HG03064 (cell line): Measurements from ENCODE around the gene RAPGEF6.
"Not testable (repeated sequence)": the region's sequence is repeated elsewhere in the genome, so short reads cannot be mapped to it uniquely, and the experiment has no call there.

Experiments
- ATAC-seq: cut with Tn5 transposase; IDR thresholded peaks from one replicate; pipeline ENCODE4 v1.9.1; 2021; ENCODE audit warnings: low read depth; ENCODE audit not compliant: unreplicated experiment

RAPGEF6 gene

DNA sequence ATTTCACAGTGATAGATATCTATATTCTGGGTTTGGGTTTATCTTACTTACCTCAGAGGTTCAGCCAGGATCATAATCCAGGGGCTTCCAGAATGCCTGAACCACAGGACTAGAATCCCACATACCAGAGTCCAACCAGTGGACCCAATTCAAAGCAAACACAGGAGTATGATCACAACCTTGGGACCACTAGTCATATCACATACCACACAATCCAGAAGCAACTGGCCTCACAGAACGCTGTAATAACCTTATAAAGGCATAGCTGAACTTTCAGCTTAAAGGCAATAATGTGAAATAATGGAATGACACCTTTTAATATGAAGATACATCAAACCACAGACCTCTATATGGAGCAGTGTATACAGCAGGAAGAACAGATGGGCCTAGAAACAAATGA, 25.3 kb downstream of the RAPGEF6 start:
- ATAC-seq: no peak

DNA sequence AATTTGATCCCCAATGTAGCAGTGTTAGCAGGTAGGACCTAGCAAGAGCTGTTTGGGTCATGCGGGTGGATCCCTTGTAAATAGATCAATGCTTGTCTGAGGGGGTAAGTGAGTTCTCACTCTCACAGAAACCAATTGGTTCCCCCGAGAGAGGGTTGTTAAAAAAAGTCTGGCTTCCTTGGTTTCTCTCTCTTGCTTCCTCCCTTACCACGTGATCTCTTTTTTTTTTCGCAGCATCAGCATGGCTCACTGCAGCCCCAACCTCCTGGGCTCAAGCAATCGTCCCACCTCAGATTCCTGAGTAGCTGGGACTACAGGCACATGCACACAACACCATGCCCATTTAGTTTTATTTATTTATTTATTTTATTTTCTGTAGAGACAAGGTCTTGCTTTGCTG, 26.4 kb downstream of the RAPGEF6 start:
- ATAC-seq: no peak

DNA sequence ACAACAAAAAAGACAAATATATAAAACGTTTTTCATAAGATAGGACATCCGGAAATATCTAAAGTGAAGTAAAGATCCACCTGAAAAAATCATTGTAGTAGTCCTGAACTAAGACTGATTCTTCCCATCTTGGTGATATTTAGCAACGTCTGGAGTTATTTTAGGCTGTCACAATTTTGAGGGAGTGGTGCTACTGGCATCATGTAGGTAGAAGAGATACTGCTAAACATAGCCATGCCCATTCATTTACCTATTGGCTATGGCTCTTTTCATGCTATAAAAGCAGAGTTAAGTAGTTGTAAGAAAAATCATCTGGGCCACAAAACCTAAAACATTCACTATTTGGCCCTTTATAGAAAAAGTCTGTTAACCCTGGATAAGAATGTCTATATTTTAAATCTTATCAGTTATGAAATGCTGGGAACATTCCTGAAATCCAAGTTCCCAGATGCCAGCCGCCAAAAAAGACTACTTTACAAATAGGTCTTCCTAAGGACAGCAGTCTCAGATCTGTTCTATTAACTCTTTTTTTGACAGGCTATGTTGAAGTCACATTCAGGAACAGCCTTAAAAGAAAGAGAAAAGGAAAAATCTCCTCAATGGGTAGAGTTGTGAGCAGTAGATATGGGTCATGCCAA, 27.0 kb downstream of the RAPGEF6 start:
- no peak for ATAC-seq

DNA sequence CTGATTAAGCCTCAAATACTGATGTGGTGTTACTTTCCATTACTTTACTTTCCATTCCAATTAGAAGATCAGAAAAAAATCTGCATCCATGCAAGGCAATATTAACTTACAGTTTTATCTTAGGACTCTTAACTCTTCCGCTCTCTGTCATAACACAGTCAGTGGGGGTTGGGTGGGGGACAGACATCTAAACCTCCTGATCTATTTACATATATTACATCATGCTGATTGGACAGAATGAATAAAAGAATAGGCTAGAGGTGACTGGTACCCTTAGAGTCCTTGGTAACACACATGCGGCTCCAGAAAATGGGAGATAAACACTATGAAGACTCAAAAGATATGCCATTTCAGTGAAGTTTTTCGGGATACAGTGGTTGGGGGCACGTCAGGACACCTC, 27.6 kb downstream of the RAPGEF6 start:
- ATAC-seq: no peak

DNA sequence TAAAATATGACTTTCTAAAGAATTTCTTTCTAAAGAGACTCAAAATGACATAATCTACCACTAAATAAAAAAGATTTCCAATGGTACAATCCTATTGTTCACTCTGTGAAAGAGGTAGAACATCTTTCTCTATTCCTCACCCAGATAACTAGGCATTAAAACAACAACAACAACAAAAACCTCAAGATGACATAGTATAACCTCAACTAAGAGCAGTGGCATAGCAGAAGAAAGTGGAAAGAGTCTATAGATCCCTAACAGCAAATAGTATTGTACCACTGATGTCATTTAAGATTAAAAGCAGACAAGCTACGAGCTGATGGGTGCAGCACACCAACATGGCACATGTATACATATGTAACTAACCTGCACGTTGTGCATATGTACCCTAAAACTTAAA, 29.9 kb downstream of the RAPGEF6 start:
- no peak for ATAC-seq

DNA sequence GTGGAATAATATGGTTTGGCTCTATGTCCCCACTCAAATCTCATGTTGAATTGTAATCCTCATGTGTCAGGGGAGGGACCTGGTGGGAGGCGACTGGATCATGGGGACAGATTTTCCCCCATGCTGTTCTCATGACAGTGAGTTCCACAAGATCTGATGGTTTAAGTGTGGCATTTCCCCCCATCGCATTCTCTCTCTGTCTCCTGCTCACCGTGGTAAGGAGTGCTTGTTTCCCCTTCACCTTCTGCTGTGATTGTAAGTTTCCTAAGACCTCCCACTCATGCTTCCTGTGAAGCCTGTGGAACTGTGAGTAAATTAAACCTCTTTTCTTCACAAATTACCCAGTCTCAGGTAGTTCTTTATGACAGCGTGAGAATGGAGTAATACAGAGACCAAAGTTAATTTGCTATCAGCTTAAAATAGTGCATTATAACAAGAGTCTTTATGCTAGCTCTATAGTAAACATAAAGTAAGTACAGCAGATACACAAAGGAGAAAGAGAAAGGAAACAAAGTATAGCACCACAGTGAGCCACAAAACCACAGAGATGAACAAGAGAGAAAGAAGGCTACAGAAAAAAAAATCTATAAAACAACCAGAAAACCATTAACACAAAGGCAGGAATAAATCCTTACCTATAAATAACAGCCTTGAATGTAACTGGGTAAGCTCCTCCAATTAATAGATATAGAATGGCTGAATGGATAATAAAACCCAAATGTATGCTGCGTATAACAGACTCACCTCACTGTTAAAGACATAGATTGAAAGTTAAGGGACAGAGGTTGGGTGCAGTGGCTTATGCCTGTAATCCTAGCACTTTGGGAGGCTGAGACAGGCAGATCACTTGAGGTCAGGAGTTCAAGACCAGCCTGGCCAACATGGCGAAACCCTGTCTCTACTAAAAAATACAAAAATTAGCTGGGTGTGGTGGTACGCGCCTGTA, 39.7 kb downstream of the RAPGEF6 start:
- peak; percentile 83 for ATAC-seq

DNA sequence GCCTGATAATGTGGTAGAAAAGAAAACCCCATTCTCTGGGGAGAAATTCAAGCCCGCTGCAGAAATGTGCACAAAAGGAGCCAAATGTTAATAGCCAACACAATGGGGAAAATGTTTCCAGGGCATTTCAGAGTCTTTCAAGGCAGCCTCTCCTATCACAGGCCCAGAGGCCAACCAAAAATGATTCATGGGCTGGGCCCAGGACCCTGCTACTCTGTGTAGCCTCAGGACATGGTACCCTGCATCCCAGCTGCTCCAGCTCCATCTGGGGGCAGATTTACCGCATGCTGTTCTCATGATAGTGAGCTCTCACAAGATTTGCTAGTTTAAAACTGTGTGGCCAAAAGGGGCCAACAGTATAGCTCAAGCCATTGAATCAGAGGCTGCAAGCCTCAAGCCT, 41.1 kb downstream of the RAPGEF6 start:
- no peak for ATAC-seq

DNA sequence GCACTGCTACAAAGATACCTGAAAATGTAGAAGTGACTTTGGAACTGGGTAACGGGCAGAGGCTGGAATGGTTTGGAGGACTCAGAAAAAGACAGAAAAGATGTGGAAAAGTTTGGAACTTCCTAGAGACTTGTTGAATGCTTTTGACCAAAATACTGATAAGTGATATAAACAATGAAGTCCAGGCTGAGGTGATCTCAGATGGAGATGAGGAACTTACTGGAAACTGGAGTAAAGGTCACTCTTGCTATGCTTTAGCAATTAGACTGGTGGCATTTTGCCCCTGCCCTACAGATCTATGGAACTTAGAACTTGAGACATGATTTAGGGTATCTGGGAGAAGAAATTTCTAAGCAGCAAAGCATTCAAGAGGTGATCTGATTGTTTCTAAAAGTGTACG, 41.6 kb downstream of the RAPGEF6 start:
- ATAC-seq: not testable (repeated sequence)

DNA sequence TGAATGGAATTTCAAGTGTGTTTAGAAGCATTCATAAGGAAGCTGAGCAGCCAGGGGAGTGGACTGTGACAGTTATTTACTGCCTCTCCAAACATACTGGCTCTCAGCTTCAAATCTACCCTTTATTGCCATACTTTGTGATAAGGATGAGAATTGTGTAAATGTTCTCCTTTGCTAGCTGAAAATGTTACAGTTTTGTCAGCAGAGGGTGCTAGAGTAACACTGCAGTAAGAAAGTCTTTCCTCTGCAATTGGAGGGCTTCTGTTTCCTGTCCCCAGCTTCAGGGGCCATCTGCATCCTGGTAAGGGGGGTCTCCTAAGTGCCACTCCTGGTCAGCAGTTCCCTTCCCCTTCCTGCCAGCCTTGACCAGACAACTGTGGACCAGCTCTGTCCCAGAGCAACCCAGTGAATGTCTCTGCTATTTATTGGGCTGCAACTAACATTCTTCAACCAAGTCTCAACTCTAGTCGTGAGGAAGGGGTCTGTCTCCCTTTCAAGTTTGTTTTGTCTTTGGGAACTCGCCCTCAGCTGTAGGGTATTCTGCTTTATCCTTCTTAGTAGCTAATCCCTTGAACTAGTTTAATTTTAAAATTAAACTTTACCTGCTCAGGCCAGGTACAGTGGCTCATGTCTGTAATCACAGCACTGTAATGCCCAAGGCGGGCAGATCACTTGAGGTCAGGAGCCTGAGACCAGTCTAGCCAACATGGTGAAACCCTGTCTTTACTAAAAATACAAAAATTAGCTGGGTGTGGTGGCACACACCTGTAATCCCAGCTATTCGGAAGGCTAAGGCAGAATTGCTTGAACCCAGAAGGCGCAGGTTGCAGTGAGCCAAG, 45.3 kb downstream of the RAPGEF6 start:
- ATAC-seq: no peak

DNA sequence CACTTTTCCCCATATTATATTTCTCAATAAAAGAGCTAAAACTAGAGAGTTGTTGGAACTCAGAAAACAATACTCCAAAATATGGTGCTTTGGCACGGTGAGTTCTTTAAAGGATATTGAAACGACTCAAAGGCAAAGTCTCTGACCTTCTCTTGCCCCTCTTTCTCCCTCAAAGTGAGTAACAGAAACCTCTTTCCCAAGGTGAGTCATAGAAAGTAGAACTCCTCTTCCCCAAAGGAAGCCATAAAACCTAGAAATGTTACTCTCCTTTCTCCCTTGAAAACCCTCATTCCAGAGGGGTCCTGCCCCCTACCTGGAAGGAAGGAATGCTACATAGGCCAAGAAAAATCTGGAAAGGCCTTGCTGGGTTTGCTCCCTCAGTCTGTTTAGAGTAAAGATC, 47.5 kb downstream of the RAPGEF6 start:
- ATAC-seq: no peak

DNA sequence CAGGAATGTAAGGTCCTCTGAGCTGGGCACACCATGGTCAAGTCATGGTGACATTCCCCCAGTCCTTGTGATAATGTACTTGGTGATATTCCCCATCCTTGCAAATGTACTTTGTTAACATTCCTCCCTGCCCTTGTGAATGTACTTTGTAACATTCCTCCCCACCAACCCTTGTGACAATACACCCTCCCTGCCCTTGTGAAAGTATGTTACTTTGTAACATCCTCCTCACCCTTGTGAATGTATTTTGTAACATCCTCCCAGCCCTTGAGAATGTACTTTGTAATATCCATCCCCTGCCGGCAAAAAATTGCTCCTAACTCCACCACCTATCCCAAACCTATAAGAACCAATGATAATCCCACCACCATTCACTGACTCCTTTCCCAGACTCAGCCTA, 53.3 kb downstream of the RAPGEF6 start:
- ATAC-seq: no peak

DNA sequence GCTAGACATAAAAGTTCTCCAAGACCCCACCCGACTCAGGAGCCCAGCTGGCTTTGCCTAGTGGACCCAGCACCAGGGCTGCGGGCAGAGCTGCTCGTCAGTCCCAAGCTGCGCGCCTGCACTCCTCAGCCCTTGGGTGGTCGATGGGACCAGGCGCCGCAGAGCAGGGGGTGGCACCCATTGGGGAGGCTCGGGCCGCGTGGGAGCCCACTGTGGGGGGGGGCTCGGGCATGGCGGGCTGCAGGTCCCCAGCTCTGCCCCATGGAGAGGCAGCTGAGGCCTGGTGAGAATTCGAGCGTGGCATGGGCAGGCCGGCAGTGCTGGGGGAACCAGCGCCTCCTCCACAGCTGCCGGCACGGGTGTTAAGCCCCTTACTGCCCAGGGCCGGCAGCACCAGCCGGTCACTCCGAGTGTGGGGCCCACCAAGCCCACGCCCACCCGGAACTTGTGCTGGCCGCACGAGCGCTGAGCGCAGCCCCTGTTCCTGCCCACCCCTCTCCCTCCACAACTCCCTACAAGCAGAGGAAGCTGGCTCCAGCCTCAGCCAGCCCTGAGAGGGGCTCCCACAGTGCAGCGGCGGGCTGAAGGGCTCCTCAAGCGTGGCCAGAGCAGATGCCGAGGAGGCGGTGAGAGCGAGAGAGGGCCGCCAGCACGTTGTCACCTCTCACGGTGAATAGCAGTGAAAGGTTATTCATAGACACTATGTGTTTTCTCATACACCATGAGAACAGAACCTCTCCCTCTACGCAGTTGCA, 54.9 kb downstream of the RAPGEF6 start:
- ATAC-seq: no peak

DNA sequence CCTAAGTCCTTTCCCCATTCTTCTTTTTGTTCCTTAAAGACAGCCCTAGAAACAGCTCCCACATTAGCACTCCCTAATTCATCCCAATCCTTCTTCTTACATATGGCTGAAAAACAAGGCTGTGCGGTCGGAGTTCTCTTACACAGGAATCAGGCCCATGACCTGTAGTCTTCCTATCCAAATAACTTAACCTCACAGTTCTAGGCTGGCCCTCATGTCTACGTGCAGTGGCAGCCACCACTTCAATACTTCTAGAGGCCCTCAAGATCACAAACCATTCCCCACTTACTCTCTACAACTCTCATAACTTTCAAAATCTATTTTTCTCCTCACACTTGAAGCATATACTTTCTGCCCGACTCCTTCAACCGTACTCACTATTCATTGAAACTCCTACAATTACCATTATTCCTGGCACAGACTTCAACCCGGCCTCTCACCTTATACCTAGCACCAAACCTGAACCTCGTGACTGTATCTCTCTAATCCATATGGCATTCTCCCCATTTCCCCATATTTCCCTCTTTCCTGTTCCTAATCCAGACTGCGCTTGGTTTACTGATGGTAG, 59.3 kb downstream of the RAPGEF6 start:
- no peak for ATAC-seq

DNA sequence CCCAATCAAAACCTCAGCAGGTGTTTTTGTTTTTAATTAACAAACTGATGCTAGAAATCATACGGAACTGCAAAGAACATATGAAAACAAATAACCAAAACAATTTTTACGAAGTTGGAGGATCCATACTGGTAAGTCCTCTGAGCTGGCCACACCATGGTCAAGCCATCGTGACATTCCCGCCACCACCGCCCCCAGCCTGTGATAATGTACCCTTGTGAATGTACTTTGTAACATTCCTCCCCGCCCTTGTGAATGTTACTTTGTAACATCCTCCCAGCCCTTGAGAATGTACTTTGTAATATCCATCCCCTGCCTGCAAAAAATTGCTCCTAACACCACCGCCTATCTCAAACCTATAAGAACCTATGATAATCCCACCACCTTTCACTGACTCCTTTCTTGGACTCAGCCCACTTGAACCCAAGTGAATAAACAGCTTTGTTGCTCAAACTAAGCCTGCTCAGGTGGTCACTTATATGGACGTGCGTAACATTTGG, 63.3 kb downstream of the RAPGEF6 start:
- ATAC-seq: no peak

DNA sequence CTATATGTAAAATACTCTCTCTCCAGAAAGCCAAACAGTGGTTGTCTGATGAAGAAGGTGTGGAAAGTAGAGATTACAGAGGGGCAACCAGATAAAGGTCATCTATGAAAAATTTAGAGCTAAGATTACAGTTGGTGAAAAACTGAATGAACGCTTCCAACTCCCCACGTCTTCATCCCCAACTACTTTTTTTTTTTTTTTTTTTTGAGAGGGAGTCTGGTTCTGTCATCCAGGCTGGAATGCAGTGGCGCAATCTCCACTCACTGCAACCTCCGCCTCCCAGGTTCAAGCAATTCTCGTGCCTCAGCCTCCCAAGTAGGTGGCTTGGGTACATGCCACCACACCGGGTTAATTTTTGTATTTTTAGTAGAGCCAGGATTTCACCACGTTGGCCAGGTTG, 64.3 kb downstream of the RAPGEF6 start:
- no peak for ATAC-seq

DNA sequence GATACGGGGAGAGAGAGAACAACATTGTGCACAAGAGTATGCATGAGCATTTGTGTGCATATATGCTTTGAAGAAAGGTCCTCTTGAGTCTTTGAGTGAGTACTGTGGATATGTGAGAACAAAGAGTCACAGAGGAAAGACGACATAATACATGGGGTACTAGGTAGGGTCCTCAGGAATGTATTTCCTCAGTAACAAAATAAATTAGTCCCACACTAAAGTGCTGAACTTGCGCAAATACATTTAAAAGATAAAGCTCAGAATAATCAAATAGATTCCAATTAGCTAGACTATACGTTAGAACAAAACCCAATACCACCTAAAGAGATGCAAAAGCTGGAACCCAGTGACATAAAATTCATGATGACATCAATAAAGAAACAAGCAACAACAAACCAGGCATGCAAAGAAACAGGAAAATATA, 70.8 kb downstream of the RAPGEF6 start:
- ATAC-seq: no peak

DNA sequence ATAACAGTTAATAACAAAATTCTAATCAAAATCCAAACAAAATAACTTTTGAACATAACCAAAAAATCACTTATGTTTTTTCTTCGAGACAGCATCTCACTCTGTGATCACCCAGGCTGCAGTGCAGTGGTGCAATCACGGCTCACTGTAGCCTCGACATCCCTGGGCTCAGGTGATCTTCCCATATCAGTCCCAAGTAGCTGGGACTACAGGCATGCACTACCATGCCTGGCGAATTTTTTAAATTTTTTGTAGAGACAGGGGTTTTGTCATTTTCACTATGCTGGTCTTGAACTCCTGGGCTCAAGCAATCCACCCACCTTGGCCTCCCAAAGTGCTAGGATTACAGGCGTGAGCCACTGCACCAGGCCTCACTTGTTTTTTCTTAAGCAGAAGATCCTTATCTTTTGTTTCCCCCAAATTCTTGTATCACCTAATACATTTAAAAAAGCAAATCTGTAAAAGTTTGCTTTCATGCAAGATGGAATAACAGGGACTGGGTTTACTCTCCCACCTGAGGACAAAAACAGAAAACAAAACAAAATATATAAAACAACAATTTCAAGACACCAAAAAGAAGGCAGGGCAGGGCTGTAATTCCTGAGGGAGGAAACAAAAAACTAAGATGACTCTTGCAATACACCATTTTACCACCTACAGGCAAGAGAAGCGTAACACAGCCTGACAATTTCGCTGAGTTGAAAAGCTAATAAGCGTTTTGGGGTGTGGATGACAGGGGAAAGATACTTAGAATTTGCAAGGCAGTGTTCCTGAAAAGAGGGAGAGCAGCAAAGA, 71.4 kb downstream of the RAPGEF6 start:
- no peak for ATAC-seq

DNA sequence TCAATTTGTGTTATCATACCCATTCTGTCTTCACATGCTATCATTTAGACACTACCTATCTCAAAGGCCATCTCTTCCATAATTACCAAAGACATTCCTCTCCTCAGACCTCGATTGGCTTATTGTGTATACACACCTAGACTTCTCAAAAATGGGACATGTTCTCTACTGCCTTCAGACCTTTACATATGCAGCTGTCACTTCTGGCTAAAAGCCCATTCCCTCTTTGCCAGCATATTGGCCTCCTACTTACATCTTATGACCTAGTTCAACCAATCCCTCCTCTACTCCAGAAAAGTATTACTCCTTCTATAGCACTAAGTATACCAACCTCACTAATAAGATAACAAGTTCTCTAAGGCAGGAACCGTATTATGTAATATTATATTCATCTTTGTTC, 84.4 kb downstream of the RAPGEF6 start:
- ATAC-seq: no peak

DNA sequence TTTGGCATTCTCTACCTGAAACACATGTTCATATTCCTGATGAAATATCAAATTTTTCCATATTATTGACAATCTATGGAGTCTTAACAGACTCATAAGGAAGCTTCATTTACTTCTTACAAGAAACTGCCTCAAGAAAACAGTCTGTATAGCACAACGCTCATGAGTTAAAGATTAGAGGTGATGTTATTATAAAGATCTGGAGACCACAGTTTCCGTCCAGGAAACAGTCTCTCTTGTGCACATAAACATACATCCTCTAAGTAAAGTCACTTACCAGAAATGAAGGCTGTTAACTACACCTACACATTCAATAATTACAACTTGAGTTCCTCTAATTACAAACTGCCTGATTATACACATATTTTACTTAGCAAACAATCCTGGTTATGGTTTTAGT, 86.9 kb downstream of the RAPGEF6 start:
- ATAC-seq: peak; percentile 59
